Central memory CD8-positive, alpha-beta T cell (primary cell): ENCODE data around the gene DMKN.

Experiments used
- ATAC-seq: fragments of 150-1000 bp; cut with Tn5 transposase; replicated peaks from 2 replicates; pipeline ENCODE4 v1.10.0; 2022; ENCODE audit warnings: mild to moderate bottlenecking, moderate FRiP score, moderate number of reproducible peaks; ENCODE audit not compliant: poor library complexity, severe bottlenecking; ENCODE audit errors: extremely low read depth
- DNase-seq, 2 donors: peaks; one replicate each; pipeline ENCODE4 v3.0.0; 2021; ENCODE audit warnings: low spot score in 2 of 2
- H3K27ac Mint-ChIP-seq: one replicate; pipeline ENCODE4 v1.8.0; 2022; ENCODE audit warnings: low read depth, mild to moderate bottlenecking, moderate library complexity, mixed read lengths
- H3K27me3 Mint-ChIP-seq: one replicate; pipeline ENCODE4 v1.8.0; 2022; ENCODE audit warnings: mixed read lengths
- H3K36me3 Mint-ChIP-seq: one replicate; pipeline ENCODE4 v1.8.0; 2022; ENCODE audit warnings: mild to moderate bottlenecking, moderate library complexity, mixed read lengths; ENCODE audit not compliant: insufficient read depth
- H3K4me1 Mint-ChIP-seq: one replicate; pipeline ENCODE4 v1.8.0; 2022; ENCODE audit warnings: mixed read lengths
- H3K4me3 Mint-ChIP-seq: one replicate; pipeline ENCODE4 v1.8.0; 2022; ENCODE audit warnings: mild to moderate bottlenecking, moderate library complexity, mixed read lengths
- H3K9me3 Mint-ChIP-seq: one replicate; pipeline ENCODE4 v1.8.0; 2022; ENCODE audit warnings: mixed read lengths

The DMKN gene

GRCh38 chr19:35556025-35556590, 42.7 kb upstream of the DMKN start:
- Mint-ChIP-seq H3K9me3 (no peaks in the 10 kb centered on the region), H3K4me3 (no peak overlapping the region), H3K27me3 (peaks cover 21% of the 10 kb centered on the region), H3K36me3 (peaks cover 2% of the 10 kb centered on the region), H3K4me1 (peaks cover 5% of the 10 kb centered on the region), H3K27ac (no peak overlapping the region)
- ATAC-seq = no peak
- no peak for DNase-seq

- H3K9me3 Mint-ChIP-seq = no peaks in the 10 kb centered on the region
- no peak overlapping the region for H3K27ac Mint-ChIP-seq
- H3K4me3 Mint-ChIP-seq = no peak overlapping the region
- no peak for ATAC-seq
- peaks cover 15% of the 10 kb centered on the region for H3K27me3 Mint-ChIP-seq
- DNase-seq = no peak
- peaks cover 2% of the 10 kb centered on the region for H3K36me3 Mint-ChIP-seq
- peaks cover 5% of the 10 kb centered on the region for H3K4me1 Mint-ChIP-seq
These were observed 42.0 kb upstream of the DMKN start for GRCh38 chr19:35555301-35556005.

- Mint-ChIP-seq H3K27me3 (peaks cover under 1% of the 10 kb centered on the region), H3K36me3 (peaks cover 4% of the 10 kb centered on the region), H3K4me1 (peaks cover 10% of the 10 kb centered on the region), H3K27ac (no peak overlapping the region), H3K9me3 (no peaks in the 10 kb centered on the region), H3K4me3 (no peak overlapping the region)
- DNase-seq (no peak), ATAC-seq (no peak)
These were observed 40.6 kb upstream of the DMKN start for GRCh38 chr19:35554076-35554475.

GRCh38 chr19:35553385-35554000, 40.0 kb upstream of the DMKN start:
- Mint-ChIP-seq H3K4me3 (no peak overlapping the region), H3K9me3 (no peaks in the 10 kb centered on the region), H3K36me3 (peaks cover 4% of the 10 kb centered on the region), H3K4me1 (peaks cover 16% of the 10 kb centered on the region), H3K27ac (no peak overlapping the region), H3K27me3 (no peaks in the 10 kb centered on the region)
- DNase-seq (no peak), ATAC-seq (no peak)

GRCh38 chr19:35552534-35553384, 39.3 kb upstream of the DMKN start:
- H3K27ac Mint-ChIP-seq = no peak overlapping the region
- H3K36me3 Mint-ChIP-seq = peaks cover 4% of the 10 kb centered on the region
- H3K4me3 Mint-ChIP-seq = no peak overlapping the region
- DNase-seq = no peak
- H3K27me3 Mint-ChIP-seq = no peaks in the 10 kb centered on the region
- no peaks in the 10 kb centered on the region for H3K9me3 Mint-ChIP-seq
- H3K4me1 Mint-ChIP-seq = peaks cover 18% of the 10 kb centered on the region
- no peak for ATAC-seq

GRCh38 chr19:35551091-35551810, 37.8 kb upstream of the DMKN start:
- Mint-ChIP-seq H3K9me3 (no peaks in the 10 kb centered on the region), H3K36me3 (peaks cover 6% of the 10 kb centered on the region), H3K27ac (no peak overlapping the region), H3K27me3 (no peaks in the 10 kb centered on the region), H3K4me1 (peaks cover 22% of the 10 kb centered on the region), H3K4me3 (no peak overlapping the region)
- DNase-seq (no peak), ATAC-seq (no peak)

- ATAC-seq (no peak), DNase-seq (no peak)
- no peak overlapping the region for H3K4me3 Mint-ChIP-seq
- H3K36me3 Mint-ChIP-seq = peaks cover 8% of the 10 kb centered on the region
- H3K4me1 Mint-ChIP-seq = peaks cover 30% of the 10 kb centered on the region
- H3K9me3 Mint-ChIP-seq = no peaks in the 10 kb centered on the region
- peak overlapping the region; percentile 26 for H3K27ac Mint-ChIP-seq
- no peaks in the 10 kb centered on the region for H3K27me3 Mint-ChIP-seq
These were observed 36.6 kb upstream of the DMKN start for GRCh38 chr19:35549879-35550523.

- Mint-ChIP-seq H3K36me3 (peaks cover 8% of the 10 kb centered on the region), H3K9me3 (no peaks in the 10 kb centered on the region), H3K4me3 (no peak overlapping the region), H3K27ac (peak overlapping the region; percentile 26), H3K4me1 (peaks cover 37% of the 10 kb centered on the region), H3K27me3 (no peaks in the 10 kb centered on the region)
- peak in 1 of 2 donors; percentile 28 for DNase-seq
- ATAC-seq = no peak
These were observed 35.8 kb upstream of the DMKN start for GRCh38 chr19:35549174-35549788.

GRCh38 chr19:35546532-35546931, 33.1 kb upstream of the DMKN start:
- Mint-ChIP-seq H3K4me1 (peaks cover 38% of the 10 kb centered on the region), H3K9me3 (no peaks in the 10 kb centered on the region), H3K27me3 (no peaks in the 10 kb centered on the region), H3K27ac (peak overlapping the region; percentile 88), H3K36me3 (peaks cover 6% of the 10 kb centered on the region), H3K4me3 (peak overlapping the region; percentile 88)
- no peak for ATAC-seq
- DNase-seq = no peak

- ATAC-seq (peak; percentile 78), DNase-seq (peak; percentile 30 to 36)
- H3K9me3 Mint-ChIP-seq = no peaks in the 10 kb centered on the region
- H3K4me3 Mint-ChIP-seq = peak overlapping the region; percentile 88
- H3K4me1 Mint-ChIP-seq = peaks cover 38% of the 10 kb centered on the region
- H3K27ac Mint-ChIP-seq = peak overlapping the region; percentile 88
- H3K36me3 Mint-ChIP-seq = peaks cover 6% of the 10 kb centered on the region
- H3K27me3 Mint-ChIP-seq = no peaks in the 10 kb centered on the region
These were observed 32.5 kb upstream of the DMKN start for GRCh38 chr19:35545855-35546381.
